CD4-positive, alpha-beta T cell treated with Interleukin-17A for 4 hours (primary cell): ENCODE results near the gene TMOD3.
"Not testable (repeated sequence)": the region's sequence is repeated elsewhere in the genome, so short reads cannot be mapped to it uniquely, and the experiment has no call there.

Source experiments
- DNase-seq: peaks from one replicate; pipeline ENCODE4 v3.0.0-alpha.2; 2020; ENCODE audit warnings: mixed read lengths

The TMOD3 gene

DNA sequence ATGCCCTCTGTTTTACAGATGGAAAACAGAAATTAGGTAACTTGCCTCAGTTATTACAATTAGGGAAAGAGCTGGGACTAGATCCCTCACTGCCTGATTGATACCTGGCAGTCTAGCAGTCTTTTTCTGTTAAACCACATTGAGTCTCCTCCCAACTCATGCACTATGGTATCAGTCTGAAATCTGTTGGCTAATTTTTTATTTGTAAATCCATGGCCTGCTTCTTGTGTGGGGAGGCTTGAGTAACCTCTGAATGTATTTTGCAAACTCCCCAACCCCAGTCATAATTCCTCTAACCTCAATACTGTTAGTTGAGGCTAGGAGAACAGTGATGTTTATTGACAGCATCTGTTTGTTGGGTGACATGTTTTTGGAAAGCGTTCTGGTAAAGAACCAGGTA lies 35.9 kb downstream of the TMOD3 start:
- DNase-seq, result no peak

DNA sequence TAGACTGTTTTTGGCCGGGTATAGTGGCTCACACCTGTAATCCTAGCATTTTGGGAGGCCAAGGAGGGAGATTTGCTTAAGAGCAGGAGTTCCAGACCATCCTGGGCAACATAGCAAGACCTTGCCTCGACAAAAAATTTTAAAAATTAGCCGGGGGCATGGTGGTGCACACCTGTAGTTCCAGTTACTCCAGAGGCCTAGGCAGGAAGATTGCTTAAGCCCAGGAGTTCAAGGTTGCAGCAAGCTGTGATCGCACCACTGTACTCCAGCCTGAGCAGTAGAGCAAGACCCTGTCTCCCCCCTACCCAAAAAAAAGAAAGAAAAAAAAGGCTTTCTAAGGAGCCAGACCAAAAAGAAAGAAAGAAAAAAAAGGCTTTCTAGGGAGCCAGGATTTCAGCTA lies 36.7 kb downstream of the TMOD3 start:
- no peak for DNase-seq

DNA sequence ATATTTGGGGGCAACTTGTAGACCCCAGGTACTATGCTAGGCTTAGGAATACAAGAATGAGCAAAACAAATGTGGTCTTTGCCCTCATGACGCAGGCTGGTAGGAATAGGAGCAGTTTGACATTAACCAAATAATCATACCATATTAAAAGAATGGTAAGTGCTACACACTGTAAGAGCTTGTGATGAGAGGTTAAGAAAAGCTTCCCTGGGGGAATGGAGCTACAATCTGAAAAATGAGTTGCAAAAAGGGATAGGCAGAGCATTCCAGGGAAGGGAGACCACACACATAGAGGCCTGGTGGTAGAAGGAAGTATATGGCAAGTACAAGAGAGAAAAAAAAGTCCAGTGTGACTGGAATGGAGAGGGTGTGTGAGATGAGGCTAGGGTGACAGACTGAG lies 37.3 kb downstream of the TMOD3 start:
- DNase-seq, result no peak

DNA sequence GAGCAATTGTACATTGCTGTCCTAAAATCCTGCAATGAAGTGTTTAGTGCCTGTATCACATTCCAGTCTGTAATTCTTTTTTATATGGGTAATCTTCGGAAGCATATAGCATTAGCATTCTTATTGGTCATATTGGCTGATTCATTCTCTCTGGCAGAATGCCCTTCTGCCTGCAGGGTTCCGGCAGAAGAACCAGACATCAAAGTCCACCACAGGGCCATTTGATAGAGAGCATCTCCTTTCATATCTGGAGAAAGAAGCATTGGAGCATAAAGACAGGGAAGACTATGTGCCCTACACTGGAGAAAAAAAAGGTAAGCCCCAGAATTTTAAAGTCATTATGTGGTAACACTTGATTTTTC lies 39.6 kb downstream of the TMOD3 start:
- no peak for DNase-seq

DNA sequence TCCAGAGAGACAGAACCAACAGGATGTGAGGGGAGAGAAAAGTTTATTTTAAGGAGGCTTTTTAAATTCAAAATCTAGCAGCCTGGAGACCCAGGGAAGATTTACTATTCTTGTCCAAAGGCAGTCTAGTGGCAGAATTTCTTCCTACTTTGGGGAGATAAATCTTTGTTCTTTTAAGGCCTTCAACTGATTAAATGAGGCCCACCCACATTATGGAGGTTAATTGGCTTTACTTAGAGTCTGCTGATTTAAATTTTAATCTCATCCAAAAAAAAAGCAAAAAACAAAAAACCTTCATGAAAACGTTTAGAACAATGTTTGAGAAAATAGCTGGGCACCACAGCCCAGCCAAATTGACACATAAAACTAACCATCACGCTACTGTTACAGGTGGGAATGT lies 41.3 kb downstream of the TMOD3 start:
- no peak for DNase-seq

DNA sequence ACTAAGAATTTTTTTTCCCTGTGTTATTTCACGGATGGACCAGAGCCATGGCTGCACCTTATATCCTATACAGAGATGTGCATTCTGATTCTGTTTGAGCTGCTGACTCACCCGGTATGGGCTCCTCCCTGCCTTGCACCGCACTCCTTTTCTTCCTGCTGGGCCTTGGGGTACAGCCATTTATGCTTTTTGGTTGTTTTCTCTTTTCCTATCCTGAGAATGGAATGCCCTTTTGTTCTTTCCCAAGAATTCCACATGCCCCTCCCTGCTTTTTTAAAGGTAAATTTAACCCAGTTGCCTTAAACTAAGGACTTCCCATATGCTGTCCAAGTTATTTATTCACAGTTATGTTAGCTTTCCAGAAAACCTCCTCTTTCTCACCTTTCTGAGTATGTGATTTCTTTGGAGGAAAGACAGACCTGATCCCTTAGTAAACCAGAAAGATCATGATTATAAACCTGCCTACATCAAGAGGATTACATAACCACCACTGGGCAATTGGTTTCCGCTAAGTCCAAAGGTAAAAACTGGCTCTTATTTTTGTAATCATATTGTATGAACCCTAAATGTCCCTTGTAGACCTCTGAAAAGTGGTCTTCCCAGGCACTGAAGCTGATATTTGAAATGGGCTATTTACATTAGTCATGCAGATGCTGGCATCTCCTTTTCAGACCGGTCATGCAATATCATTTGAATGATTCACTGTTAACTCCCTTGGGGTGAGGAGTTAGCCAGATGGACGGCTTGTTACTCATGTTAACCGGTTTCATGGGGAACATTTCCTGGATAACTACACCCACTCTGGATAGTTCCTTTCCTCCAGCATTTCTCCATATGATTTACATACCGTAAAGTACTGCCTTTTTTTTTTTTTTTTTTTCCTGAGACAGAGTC lies 45.5 kb downstream of the TMOD3 start:
- no peak for DNase-seq

DNA sequence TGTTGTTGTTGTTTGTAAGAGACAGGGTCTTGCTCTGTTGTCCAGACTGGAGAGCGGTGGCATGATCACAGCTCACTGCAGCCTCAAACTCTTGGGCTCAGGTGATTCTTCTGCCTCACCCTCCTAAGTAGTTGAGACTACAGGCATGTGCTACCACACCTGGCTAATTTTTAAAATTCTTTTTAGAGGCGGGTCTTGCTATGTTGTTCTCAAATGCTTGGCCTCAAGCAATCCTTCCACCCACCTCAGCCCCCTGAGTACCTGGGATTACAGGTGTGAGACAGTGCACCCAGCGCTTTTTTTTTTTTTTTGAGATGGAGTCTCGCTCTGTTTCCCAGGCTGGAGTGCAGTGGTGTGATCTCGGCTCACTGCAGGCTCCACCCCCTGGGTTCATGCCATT lies 46.7 kb downstream of the TMOD3 start:
- DNase-seq, result no peak

DNA sequence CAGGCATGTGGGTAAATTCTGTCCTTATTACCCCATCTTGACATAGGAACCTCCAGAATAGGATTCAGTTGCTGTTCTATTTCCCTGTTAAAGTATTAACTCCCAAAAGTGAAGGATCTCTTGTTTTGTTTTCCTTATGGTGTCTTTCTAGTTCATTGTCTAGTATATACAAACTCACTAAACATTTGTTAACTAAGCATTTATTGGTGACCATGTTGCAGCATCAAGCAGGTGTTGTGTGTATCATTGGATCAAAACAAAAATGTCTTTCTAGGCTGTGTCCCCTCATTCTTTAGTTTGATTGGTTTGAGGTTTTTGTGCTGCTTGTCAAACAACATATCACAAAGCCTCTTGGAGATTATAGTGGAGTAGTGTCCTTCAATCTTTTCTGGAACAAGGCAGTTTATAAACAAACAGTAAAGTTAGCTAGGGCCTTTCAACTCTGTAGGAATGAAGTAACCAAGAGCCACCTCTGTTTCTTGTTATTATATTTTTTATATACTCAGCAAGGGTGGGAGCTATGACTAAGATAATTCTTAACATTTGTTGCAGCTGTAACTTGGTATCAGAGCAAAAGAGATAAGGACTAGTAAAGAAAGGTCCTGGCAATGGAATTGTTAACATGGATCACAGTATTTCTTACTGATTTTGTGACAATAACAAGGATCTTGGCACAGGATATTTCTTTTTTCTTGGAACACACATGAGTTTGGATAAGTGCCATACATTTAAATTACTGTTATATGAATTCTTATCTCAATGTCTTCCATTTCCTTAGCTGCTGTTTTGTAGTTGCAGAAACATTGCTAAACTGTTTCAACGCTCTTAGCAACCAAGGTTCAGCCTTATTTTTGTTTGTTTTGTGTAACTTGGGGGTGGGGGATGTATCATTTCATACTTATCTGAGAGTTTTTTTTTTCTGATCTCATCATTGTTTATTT lies 49.3 kb downstream of the TMOD3 start:
- DNase-seq, result no peak

DNA sequence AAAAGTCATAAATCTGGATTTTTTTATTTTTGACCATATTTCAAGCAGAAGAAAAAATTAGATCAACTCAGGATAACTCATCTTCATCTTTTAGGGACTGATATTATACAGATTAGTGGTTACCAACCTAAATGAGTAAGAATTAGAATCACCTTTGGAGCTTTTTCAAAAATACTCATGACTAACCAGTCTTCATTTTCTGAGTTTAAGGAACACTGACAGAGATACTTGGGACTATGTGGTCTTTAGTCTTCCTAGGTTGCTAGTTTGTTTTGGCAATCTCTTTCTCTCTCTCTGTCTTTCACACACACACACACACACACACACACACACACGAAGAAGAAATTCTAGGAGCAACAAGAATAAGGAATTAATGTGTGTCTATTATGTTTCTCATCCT lies 50.1 kb downstream of the TMOD3 start:
- DNase-seq, result no peak

DNA sequence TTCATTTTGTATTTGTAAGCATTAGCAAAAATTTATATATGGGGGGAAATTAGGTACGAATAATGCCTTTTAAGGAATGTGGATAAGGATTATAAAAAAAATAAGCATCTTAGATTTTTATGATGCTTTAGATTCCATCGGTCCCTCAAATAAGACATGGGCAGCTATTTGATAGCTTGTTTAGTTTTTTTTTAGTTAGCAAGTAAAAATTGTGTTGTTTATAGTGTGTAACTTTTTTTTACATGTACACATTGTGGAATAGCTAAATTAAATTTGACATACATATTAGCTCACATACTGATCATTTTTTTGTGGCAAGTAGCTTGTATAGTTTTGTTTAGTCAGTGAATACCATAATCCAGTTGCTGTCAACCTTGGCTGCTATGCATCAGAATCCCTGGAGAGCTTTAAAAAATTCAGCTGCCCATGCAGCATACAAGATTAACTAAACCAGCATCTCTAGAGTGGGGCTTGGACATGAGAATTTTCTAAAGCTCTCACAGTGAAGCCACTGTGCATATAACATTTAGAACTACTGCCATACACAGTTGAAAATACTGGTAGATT lies 53.9 kb downstream of the TMOD3 start:
- no peak for DNase-seq

DNA sequence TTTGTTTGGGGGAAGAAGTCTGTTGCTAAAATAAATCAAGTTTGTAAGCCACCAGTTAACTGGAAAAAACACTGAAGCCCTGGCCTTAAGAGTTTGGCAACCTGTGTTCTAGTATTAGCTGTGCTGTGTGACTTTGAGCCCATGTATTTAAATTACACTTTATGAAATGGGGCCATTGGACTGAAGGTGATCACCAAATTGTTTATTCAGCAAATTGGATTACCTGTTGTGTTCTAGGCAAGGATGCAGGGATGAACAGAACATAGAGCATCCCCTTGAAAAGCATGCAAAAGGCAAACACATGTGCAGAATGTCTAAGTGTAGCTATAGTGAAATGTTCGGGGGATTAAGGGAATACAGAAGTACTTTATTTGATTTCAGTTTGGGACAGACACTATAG lies 54.6 kb downstream of the TMOD3 start:
- DNase-seq, result no peak

DNA sequence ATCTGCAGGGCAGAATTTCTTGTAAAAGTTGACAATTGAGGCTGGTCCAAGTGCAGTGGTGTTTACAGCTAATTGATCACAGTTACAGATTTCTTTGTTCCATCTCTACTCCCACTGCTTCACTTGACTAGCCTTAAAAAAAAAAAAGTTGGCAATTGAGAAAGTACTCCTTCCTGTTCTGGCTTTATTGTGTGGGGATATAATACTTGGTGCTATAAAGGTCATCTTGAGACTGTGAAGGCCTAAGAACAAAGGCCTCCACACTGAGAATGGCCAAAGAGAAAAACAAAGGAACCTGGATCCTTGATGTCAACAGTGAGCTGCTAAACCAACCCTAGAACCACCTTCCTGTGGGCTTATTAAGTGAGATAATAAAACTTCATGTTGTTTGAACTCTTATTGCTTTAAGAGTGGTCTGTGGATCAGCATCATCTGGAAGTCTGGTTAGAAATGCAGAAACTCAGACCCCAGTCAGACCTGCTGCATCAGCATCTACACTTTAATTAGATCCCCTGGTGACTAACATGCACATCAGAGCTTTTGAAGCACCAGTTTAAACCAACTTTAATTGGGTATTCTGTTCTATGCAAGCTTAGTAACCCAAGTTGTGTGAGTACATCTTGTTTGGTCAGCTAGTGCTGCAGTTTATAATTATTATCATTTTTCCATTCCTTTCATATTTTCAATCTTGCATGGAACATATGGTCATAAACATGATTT lies 55.2 kb downstream of the TMOD3 start:
- no peak for DNase-seq

DNA sequence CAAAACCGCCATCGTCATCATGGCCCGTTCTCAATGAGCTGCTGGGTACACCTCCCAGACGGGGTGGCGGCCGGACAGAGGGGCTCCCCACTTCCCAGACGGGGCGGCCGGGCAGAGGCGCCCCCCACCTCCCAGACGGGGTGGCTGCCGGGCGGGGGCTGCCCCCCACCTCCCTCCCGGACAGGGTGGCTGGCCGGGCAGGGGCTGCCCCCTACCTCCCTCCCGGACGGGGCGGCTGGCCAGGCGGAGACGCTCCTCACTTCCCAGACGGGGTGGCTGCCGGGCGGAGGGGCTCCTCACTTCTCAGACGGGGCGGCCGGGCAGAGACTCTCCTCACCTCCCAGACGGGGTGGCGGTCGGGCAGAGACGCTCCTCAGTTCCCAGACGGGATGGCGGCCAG lies 56.3 kb downstream of the TMOD3 start:
- DNase-seq, result not testable (repeated sequence)

DNA sequence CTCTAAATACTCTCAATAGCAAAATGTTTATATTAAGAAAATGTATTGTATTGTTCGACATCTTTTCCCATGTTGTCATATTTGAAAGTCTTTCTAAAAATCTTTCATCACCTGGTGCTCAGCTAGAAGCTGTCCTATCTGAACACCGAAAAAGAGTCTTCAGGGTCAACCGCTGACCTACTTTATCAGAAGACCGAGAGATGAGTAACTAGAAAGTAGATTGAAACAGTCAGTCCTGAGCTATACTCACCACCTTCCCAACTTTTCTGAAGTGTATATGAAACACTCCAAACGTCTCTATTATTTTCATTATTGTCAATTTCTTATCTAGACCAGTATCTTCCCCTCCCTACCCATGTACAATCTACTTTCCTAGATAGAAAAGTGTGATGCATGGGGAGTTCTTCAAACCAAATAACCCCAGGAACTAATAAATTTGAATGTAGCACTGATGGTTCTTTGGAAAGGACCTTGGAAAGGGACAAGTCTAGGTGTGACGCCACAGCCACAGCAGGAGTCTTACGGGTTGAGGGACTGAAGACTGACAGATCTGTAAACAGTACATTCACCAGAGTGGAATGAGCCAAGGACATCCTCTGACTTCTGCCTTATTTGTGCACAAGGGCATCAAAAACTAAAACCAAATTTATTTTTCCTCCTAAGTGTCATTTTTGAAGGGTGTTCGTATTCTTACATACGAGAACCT lies 58.6 kb downstream of the TMOD3 start:
- no peak for DNase-seq

DNA sequence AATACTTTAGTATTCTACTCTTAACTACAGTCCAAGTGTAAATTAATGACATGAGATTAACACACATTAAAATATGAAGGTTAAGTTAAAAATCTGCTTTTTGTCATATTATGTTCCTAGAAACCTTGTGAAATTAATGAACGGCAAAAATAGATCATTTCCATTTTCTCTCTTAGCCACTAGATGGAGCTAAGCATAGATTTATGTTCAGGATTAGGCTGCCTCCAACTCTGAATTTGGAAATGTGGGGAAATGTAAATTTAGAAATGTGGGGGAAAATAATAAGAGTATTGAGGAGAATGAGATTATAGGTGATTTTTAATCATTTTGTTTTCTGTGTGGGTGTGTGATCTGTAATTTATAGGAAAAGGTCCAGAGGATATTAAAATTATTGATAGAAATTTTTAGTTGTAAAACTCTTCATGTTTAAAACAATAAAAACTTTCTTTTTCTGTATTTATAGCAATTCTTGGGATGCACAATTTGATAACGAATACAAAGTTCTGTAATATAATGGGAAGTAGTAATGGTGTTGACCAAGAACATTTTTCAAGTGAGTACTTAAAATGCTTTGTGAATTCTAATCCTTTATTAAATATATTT lies 59.2 kb downstream of the TMOD3 start:
- no peak for DNase-seq

DNA sequence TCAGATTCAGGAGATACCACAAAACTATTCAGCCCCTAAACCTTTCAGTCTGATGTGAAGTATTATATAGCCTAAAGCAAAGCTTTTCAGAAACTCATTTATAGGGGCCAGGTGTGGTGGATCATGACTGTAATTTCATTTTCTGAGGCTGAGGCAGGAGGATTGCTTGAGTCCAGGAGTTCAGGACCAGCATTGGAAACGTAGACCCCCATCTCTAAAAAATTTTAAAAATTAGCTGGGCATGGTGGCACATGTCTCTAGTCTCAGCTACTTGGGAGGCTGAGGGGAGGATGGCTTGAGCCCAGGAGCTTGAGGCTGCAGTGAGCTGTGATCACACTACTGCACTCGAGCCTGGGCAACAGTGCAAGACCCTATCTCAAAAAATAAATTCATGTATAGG lies 60.0 kb downstream of the TMOD3 start:
- no peak for DNase-seq

DNA sequence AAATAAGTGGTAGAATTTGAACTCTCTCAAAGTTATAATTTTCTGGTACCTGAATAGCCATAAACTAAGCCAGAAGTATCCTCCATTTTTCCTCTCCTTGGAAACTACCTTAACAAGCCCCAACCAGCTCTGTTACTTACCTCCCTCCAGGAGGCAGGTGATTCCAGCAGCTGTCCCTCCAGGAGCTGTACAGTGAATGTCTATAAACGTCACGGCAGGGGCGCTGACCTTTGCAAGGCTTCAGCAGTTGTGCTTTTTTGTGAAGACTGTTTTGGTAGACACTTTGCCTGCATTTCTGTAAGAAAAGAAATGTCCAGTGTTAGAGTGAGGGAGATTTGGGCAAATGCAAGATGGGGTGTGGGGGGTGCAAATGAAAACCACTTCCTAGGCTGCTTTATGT lies 75.0 kb downstream of the TMOD3 start:
- DNase-seq, result no peak

DNA sequence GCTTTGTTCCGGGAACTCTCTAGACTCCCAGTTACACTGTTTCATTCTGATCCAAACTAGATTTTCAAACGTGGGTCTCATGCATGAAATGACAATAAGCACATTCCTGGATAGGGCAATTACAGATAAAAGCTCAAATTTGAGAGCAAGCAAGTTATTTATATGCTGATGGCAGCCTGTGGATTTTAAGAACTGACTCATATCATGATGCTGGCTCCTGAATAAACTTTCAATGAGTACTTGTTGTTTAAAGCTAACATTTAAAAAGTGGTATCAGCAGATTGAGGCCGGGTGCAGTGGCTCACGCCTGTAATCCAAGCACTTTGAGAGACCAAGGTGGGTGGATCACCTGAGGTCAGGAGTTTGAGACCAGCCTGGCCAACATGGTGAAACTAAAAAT lies 75.5 kb downstream of the TMOD3 start:
- no peak for DNase-seq

DNA sequence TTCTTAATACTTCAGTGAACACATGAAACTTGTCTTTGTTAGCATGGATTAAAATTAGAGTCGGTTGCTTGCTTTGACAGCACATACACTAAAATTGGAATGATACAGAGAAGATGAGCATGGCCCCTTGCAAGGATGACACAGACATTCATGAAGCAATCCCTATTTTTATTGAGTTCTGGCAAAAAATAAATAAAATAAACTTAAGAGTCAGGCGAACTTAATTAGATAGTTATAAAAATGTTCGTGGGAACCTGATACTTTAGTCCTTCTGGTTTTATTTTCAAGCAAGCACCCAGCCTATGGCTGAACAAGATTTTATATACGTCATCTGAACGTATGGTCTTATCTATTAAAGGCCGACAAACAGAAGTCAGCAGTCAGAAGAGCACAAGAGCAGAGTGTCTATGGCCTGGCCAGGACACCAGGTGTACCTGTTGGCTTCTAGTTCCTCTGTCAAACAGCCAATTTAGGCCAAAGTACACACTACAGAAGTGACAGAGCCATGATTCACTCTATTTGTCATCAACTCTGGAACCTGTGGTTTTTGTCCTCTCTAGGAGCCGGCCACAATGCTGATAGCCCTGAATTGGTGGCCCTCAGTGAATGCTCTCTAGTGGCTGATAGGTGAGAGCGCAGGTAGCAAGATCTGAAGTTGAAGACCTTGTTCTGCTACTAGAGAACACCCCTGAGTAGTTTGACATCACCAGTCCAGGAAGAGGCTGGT lies 77.8 kb downstream of the TMOD3 start:
- no peak for DNase-seq

DNA sequence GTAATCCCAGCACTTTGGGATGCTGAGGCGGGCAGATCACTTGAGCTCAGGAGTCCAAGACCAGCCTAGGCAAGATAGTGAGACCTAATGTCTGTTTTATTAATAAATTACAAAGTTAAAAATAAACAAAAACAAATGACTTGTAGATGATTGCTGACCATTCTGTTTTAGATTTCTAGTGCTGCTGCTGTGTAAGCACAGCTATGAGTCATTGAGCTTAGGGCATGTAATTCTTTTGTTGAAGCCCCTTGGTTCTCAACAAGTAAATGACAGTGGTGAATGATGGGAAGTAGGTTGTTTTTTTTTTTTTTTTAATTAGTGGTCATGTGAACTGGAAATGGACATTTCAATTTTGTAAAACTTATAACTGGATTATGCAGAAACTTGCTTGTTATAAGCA lies 78.9 kb downstream of the TMOD3 start:
- no peak for DNase-seq

DNA sequence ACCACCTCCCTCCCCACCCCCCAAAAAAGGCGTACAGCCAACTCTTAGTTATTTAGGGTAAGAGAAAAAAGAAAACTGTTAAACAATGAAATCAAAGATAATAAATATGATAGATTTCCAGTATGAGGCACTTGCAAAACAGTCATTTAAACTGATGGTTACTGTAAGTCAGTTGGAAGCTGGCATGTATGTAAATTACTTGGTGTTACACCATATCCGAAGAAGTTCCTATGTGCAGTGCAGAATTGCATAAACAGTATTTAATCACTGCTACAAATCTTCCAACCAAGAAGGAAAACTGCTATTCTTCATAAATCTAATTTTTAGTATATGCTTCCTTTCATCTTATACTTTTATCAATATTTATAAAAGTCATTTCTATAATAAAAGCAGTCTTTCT lies 80.1 kb downstream of the TMOD3 start:
- DNase-seq, result no peak
